HG02884 (cell line): ENCODE measurements around the gene PRRT2.
A peak's percentile ranks its signal among the peaks of the same experiment; 100 is the strongest.

ENCODE experiments used
- ATAC-seq: cut with Tn5 transposase; IDR thresholded peaks from one replicate; pipeline ENCODE4 v1.9.1; 2021; ENCODE audit warnings: mild to moderate bottlenecking, moderate library complexity; ENCODE audit not compliant: unreplicated experiment

PRRT2 gene

GRCh38 chr16:29811170-29811895 lies 660 bp upstream of the PRRT2 start:
- ATAC-seq, result peak; percentile 36

GRCh38 chr16:29812754-29813643 lies 1.0 kb downstream of the PRRT2 start:
- no peak for ATAC-seq

- no peak for ATAC-seq
Observed at GRCh38 chr16:29813644-29814562, 1.9 kb downstream of the PRRT2 start.

GRCh38 chr16:29814592-29814991 lies 2.6 kb downstream of the PRRT2 start:
- ATAC-seq, result no peak

GRCh38 chr16:29815032-29815721 lies 3.2 kb downstream of the PRRT2 start:
- ATAC-seq, result no peak

GRCh38 chr16:29815793-29816693 lies 4.0 kb downstream of the PRRT2 start, which contains the start of gene PAGR1:
TSS of gene PAGR1 (plus strand) at chr16:29816152. CDS start at chr16:29816526, 374 bp downstream.
- peak; percentile 46 for ATAC-seq

- peak; percentile 7 for ATAC-seq
Observed at GRCh38 chr16:29816694-29817441, 4.9 kb downstream of the PRRT2 start.

GRCh38 chr16:29818082-29818481 lies 6.1 kb downstream of the PRRT2 start:
- no peak for ATAC-seq

- ATAC-seq, result no peak
Observed at GRCh38 chr16:29819506-29819905, 7.5 kb downstream of the PRRT2 start.

GRCh38 chr16:29820271-29820701 lies 8.3 kb downstream of the PRRT2 start, which contains the start of gene MVP:
TSS of gene MVP (plus strand) at chr16:29820462. CDS start at chr16:29830550, 10,088 bp downstream.
- ATAC-seq, result no peak

- ATAC-seq, result no peak
Observed at GRCh38 chr16:29820730-29821642, 9.0 kb downstream of the PRRT2 start.

- ATAC-seq, result no peak
Observed at GRCh38 chr16:29821643-29822115, 9.7 kb downstream of the PRRT2 start.

GRCh38 chr16:29824589-29825144 lies 12.7 kb downstream of the PRRT2 start:
- no peak for ATAC-seq

GRCh38 chr16:29825145-29826044 lies 13.4 kb downstream of the PRRT2 start:
- no peak for ATAC-seq

GRCh38 chr16:29826342-29826695 lies 14.3 kb downstream of the PRRT2 start:
- ATAC-seq, result no peak

- ATAC-seq, result no peak
Observed at GRCh38 chr16:29830774-29831173, 18.8 kb downstream of the PRRT2 start.
